IPS-20b (cell line): ENCODE measurements around the gene FRMD6.

Source experiments
- H3K27ac ChIP-seq: one replicate; pipeline ENCODE4 v1.5.1; 2013; ENCODE audit warnings: low read length
- H3K27me3 ChIP-seq: 2 replicates; pipeline ENCODE4 v1.6.1; 2013; ENCODE audit warnings: mild to moderate bottlenecking, low read length, inconsistent platforms; ENCODE audit not compliant: insufficient read depth
- H3K36me3 ChIP-seq: 2 replicates; pipeline ENCODE4 v1.6.1; 2013; ENCODE audit warnings: low read depth, mild to moderate bottlenecking, inconsistent platforms, low read length, moderate library complexity; ENCODE audit not compliant: insufficient read depth
- H3K4me1 ChIP-seq: 2 replicates; pipeline ENCODE4 v1.6.1; 2013; ENCODE audit warnings: mild to moderate bottlenecking, control low read depth, inconsistent platforms, low read length, moderate library complexity; ENCODE audit not compliant: insufficient read depth
- H3K4me3 ChIP-seq: 2 replicates; pipeline ENCODE4 v1.5.1; 2013; ENCODE audit warnings: mild to moderate bottlenecking, low read length, inconsistent platforms
- H3K9ac ChIP-seq: 2 replicates; pipeline ENCODE4 v1.6.1; 2013; ENCODE audit warnings: low read depth, mild to moderate bottlenecking, inconsistent platforms, low read length, moderate library complexity
- H3K9me3 ChIP-seq: 2 replicates; pipeline ENCODE4 v1.6.1; 2013; ENCODE audit warnings: mild to moderate bottlenecking, low read depth, low read length, inconsistent platforms; ENCODE audit not compliant: insufficient read depth

The FRMD6 gene

GRCh38 chr14:51707327-51707726 is 55.6 kb downstream of the FRMD6 start:
- Histone ChIP-seq H3K4me3 (no peak overlapping the region), H3K27ac (no peak overlapping the region), H3K27me3 (no peaks in the 10 kb centered on the region), H3K9ac (no peak overlapping the region), H3K36me3 (0 out of 2 replicates have a peak, but pooled peaks cover 4% of the 10 kb centered on the region), H3K9me3 (no peaks in the 10 kb centered on the region), H3K4me1 (peaks cover 13% of the 10 kb centered on the region; the same call in 1 of the 2 replicates)

GRCh38 chr14:51711505-51711904 is 59.8 kb downstream of the FRMD6 start:
- Histone ChIP-seq H3K9ac (no peak overlapping the region), H3K27ac (no peak overlapping the region)

GRCh38 chr14:51715250-51715649 is 63.5 kb downstream of the FRMD6 start:
- no peaks in the 10 kb centered on the region for H3K27me3 ChIP-seq
- no peaks in the 10 kb centered on the region for H3K9me3 ChIP-seq
- no peak overlapping the region for H3K4me3 ChIP-seq
- no peak overlapping the region for H3K9ac ChIP-seq
- H3K36me3 ChIP-seq, result peaks cover 6% of the 10 kb centered on the region
- H3K4me1 ChIP-seq, result peaks cover 24% of the 10 kb centered on the region
- no peak overlapping the region for H3K27ac ChIP-seq

More at GRCh38 chr14:51711505-51711904, 59.8 kb downstream of the FRMD6 start:
- Histone ChIP-seq H3K9me3 (no peaks in the 10 kb centered on the region), H3K36me3 (0 out of 2 replicates have a peak, but pooled peaks cover 4% of the 10 kb centered on the region), H3K4me1 (peaks cover 9% of the 10 kb centered on the region), H3K27me3 (no peaks in the 10 kb centered on the region), H3K4me3 (no peak overlapping the region)

GRCh38 chr14:51715742-51716141 is 64.0 kb downstream of the FRMD6 start:
- Histone ChIP-seq H3K4me1 (peaks cover 24% of the 10 kb centered on the region), H3K27me3 (no peaks in the 10 kb centered on the region), H3K36me3 (peaks cover 10% of the 10 kb centered on the region), H3K9me3 (no peaks in the 10 kb centered on the region), H3K9ac (no peak overlapping the region), H3K27ac (no peak overlapping the region), H3K4me3 (no peak overlapping the region)

- Histone ChIP-seq H3K27me3 (no peaks in the 10 kb centered on the region), H3K36me3 (peaks cover 10% of the 10 kb centered on the region), H3K27ac (no peak overlapping the region), H3K9me3 (no peaks in the 10 kb centered on the region), H3K4me1 (peaks cover 24% of the 10 kb centered on the region), H3K4me3 (no peak overlapping the region), H3K9ac (no peak overlapping the region)
Measured at GRCh38 chr14:51716610-51717009, 64.9 kb downstream of the FRMD6 start.

GRCh38 chr14:51717766-51718165 is 66.1 kb downstream of the FRMD6 start:
- peaks cover 15% of the 10 kb centered on the region for H3K36me3 ChIP-seq
- H3K4me3 ChIP-seq, result no peak overlapping the region
- no peaks in the 10 kb centered on the region for H3K9me3 ChIP-seq
- H3K4me1 ChIP-seq, result peaks cover 24% of the 10 kb centered on the region
- H3K9ac ChIP-seq, result no peak overlapping the region
- H3K27me3 ChIP-seq, result no peaks in the 10 kb centered on the region
- H3K27ac ChIP-seq, result no peak overlapping the region

- no peaks in the 10 kb centered on the region for H3K27me3 ChIP-seq
- H3K36me3 ChIP-seq, result peaks cover 15% of the 10 kb centered on the region
- peaks cover 24% of the 10 kb centered on the region for H3K4me1 ChIP-seq
- H3K4me3 ChIP-seq, result no peak overlapping the region
- H3K9me3 ChIP-seq, result no peaks in the 10 kb centered on the region
- H3K27ac ChIP-seq, result no peak overlapping the region
- no peak overlapping the region for H3K9ac ChIP-seq
Measured at GRCh38 chr14:51719955-51720354, 68.2 kb downstream of the FRMD6 start.

GRCh38 chr14:51723990-51724389 is 72.3 kb downstream of the FRMD6 start:
- no peak overlapping the region for H3K27ac ChIP-seq
- H3K27me3 ChIP-seq, result no peaks in the 10 kb centered on the region
- H3K9me3 ChIP-seq, result no peaks in the 10 kb centered on the region
- no peak overlapping the region for H3K4me3 ChIP-seq
- no peaks in the 10 kb centered on the region for H3K4me1 ChIP-seq
- no peak overlapping the region for H3K9ac ChIP-seq
- peaks cover 38% of the 10 kb centered on the region for H3K36me3 ChIP-seq

GRCh38 chr14:51724650-51725049 is 72.9 kb downstream of the FRMD6 start:
- H3K36me3 ChIP-seq, result peaks cover 38% of the 10 kb centered on the region
- H3K4me1 ChIP-seq, result no peaks in the 10 kb centered on the region
- H3K27ac ChIP-seq, result no peak overlapping the region

GRCh38 chr14:51725061-51725460 is 73.4 kb downstream of the FRMD6 start:
- H3K36me3 ChIP-seq, result peaks cover 37% of the 10 kb centered on the region
- H3K4me1 ChIP-seq, result no peaks in the 10 kb centered on the region
- no peak overlapping the region for H3K9ac ChIP-seq
- no peak overlapping the region for H3K4me3 ChIP-seq
- no peak overlapping the region for H3K27ac ChIP-seq
- no peaks in the 10 kb centered on the region for H3K9me3 ChIP-seq
- H3K27me3 ChIP-seq, result no peaks in the 10 kb centered on the region

More at GRCh38 chr14:51724650-51725049, 72.9 kb downstream of the FRMD6 start:
- Histone ChIP-seq H3K9ac (no peak overlapping the region), H3K4me3 (no peak overlapping the region), H3K9me3 (no peaks in the 10 kb centered on the region), H3K27me3 (no peaks in the 10 kb centered on the region)

GRCh38 chr14:51726166-51726899 is 74.6 kb downstream of the FRMD6 start:
- Histone ChIP-seq H3K36me3 (peaks cover 31% of the 10 kb centered on the region), H3K9ac (no peak overlapping the region), H3K27ac (no peak overlapping the region), H3K9me3 (no peaks in the 10 kb centered on the region), H3K4me1 (no peaks in the 10 kb centered on the region), H3K27me3 (no peaks in the 10 kb centered on the region), H3K4me3 (no peak overlapping the region)

GRCh38 chr14:51727526-51727925 is 75.8 kb downstream of the FRMD6 start:
- H3K27ac ChIP-seq, result no peak overlapping the region
- H3K9ac ChIP-seq, result no peak overlapping the region
- peaks cover 25% of the 10 kb centered on the region for H3K36me3 ChIP-seq
- H3K27me3 ChIP-seq, result no peaks in the 10 kb centered on the region
- no peak overlapping the region for H3K4me3 ChIP-seq
- H3K9me3 ChIP-seq, result no peaks in the 10 kb centered on the region
- no peaks in the 10 kb centered on the region for H3K4me1 ChIP-seq
